HEK293 (cell line): ENCODE data around the gene CPLX1.

Experiments
- CTCF ChIP-seq: fragments of 450-650 bp; formaldehyde crosslinking; IDR thresholded peaks from 2 replicates; pipeline ENCODE4 v1.5.1; 2016; ENCODE audit warnings: missing biosample characterization, missing genetic modification characterization
- YY1 ChIP-seq: fragments of 450-650 bp; formaldehyde crosslinking; IDR thresholded peaks from 2 replicates; pipeline ENCODE4 v1.5.1; 2018; ENCODE audit warnings: missing biosample characterization, missing genetic modification characterization
- ZBTB20 ChIP-seq: fragments of 450-650 bp; formaldehyde crosslinking; IDR thresholded peaks from 2 replicates; pipeline ENCODE4 v1.5.1; 2016; ENCODE audit warnings: missing biosample characterization, missing genetic modification characterization
- ZFHX2 ChIP-seq: fragments of 450-650 bp; formaldehyde crosslinking; conservative IDR thresholded peaks from 2 replicates; pipeline ENCODE4 v1.5.1; 2016; ENCODE audit warnings: missing biosample characterization, missing genetic modification characterization
- ZNF660 ChIP-seq: fragments of 450-650 bp; IDR thresholded peaks from 2 replicates; pipeline ENCODE4 v1.5.1; 2018; ENCODE audit warnings: missing biosample characterization, mild to moderate bottlenecking, missing genetic modification characterization

- TF ChIP-seq CTCF (tag by site-specific recombination), result no peak
- TF ChIP-seq ZFHX2 (tag by site-specific recombination), result peak; percentile 26; the same call in 1 of the 2 replicates
- TF ChIP-seq ZBTB20 (tag by site-specific recombination), result no peak
- TF ChIP-seq ZNF660 (tag by site-specific recombination), result no peak
- no peak for TF ChIP-seq YY1 (tag by site-specific recombination)
These were observed 41.3 kb downstream of the CPLX1 start for GRCh38 chr4:784401-785331.
